GM12801 (cell line): ENCODE measurements around the gene MTMR11.

Experiments used
- CTCF ChIP-seq: IDR thresholded peaks from one replicate; pipeline ENCODE4 v1.5.1; 2011; ENCODE audit warnings: control low read depth; ENCODE audit not compliant: insufficient read length; ENCODE audit errors: extremely low read depth

The MTMR11 gene

DNA sequence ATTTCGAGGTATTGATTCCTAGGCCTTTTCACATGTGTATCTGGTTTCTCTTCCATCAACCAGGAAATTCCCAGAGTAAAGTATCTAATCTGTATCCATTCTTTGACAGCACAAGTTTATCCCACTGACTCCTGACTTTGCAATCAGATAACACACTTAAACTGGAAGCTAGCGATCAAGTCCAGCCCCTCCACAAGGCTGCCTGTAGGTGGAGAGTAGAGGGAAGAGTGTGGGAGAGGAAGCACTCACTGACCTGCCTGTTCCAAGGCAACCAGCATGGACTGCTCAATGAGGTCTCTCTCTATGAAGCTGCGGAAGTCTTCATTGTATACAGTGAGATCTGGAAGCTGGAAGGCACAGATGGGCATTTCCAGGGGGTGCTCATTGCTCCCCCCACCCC lies 30.4 kb upstream of the MTMR11 start:
- no peak for TF ChIP-seq CTCF

GRCh38 chr1:149966405-149966804 lies 29.7 kb upstream of the MTMR11 start:
- no peak for TF ChIP-seq CTCF

DNA sequence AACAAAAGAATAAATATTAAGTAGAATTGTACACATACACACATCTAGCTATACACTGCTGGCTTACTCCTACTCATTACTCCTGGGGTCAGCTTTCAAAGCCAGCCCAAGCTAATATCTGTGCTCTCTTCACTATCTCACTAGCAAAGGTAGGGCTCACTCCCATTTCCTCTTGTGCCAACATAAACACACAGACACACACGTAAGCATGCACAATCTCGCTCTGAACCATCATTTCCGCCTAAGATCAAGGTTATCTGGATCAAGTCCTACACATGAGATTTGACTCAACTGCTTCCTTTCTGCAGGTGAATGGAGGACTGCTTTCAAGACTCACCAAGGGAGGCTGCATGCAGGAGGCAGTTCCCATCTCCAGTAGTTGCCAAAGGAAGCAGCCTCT lies 28.8 kb upstream of the MTMR11 start:
- no peak for TF ChIP-seq CTCF

DNA sequence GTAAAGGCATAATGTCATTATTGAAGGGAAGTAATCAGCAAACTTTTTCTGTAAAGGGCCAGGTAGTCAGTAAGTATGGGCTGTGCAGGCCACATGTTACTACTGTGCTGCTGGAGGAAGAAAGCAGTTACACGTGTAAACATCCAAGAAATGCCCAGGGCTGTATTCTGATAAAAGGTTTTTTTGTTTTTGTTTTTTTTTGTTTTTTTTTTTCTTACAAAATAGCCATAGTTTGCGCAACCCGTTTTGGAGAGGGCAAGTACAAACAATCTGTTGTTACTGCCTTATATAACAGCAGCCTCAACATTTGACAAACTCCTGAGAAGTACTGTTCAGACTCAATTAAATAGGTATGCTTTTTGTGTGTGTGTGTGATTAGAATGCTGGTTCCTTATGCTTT lies 26.7 kb upstream of the MTMR11 start:
- no peak for TF ChIP-seq CTCF

- no peak for TF ChIP-seq CTCF
These were observed 26.1 kb upstream of the MTMR11 start for GRCh38 chr1:149962736-149963135.

DNA sequence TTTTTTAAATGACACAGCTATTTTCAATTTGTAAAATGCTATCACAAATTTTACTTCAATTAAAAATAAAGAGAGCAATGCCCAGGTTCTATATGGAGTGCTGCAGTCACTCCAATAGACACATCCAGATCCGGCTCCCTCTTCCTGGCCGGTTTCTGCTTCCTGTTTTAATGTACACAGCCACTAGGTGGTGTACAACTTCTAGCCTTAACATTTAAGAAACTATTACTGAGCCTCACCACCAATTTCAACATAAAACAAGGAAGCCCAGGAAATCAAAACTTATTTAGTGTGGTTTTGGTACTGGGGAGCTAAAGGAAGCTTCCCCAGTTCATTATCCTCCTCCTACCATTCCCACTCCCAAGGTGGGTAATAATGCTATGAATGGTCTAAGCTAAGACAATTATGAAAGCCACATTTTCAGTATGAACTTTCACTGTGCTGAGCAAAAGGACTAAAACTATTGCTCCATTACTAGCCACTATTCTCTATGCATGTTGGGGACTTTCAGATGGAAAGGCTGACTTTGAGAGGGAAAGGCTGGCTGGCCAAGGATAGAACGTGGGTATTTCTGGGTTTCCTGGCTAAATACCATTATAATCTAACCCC lies 25.5 kb upstream of the MTMR11 start:
- TF ChIP-seq CTCF, result no peak

- TF ChIP-seq CTCF, result no peak
These were observed 13.2 kb upstream of the MTMR11 start for GRCh38 chr1:149949911-149950310.
